Measurements from ENCODE around the gene TMSB10. TPM values are rescaled to one million over a fixed set of nuclear protein-coding genes. Genes with fewer than 3 reads are reported as not detected.

Gene TMSB10
- total and polyA plus RNA-seq, 2 donors (not counting 1 experiment from before 2014, with no cell fraction given) = 885 to 5,410 TPM

- Histone ChIP-seq H3K36me3 (replicated peaks in 1 of 2; ENCODE audit: control extremely low read depth in 1 of 2, control insufficient read depth in 1 of 2, extremely low read depth in 1 of 2, insufficient read depth in 2 of 2, low read length in 1 of 2) (no peaks in the 10 kb centered on the region), H4K20me1 (ENCODE audit: control insufficient read depth, insufficient read depth, low read length, poor library complexity, severe bottlenecking) (no peaks in the 10 kb centered on the region), H3K4me3 (ENCODE audit: control extremely low read depth in 1 of 5, extremely low read depth in 1 of 5, insufficient read depth in 1 of 5, low read depth in 2 of 5, low read length in 4 of 5) (no peak overlapping the region), H3K9ac (ENCODE audit: low read length) (no peak overlapping the region), H3K4me2 (replicated peaks; ENCODE audit: low read depth, low read length, poor library complexity, severe bottlenecking) (no peak overlapping the region), H3K27me3 (replicated peaks in 1 of 4; ENCODE audit: control extremely low read depth in 1 of 4, control insufficient read depth in 3 of 4, insufficient read depth in 4 of 4, low read length in 3 of 4) (no peaks in the 10 kb centered on the region), H3K9me3 (ENCODE audit: control extremely low read depth in 1 of 3, control insufficient read depth in 2 of 3, insufficient read depth in 1 of 3, low read length in 2 of 3) (peaks cover 0 to 18% (median 10%) of the 10 kb centered on the region in 3 donors), H2AFZ (ENCODE audit: insufficient read depth, low read depth, low read length, poor library complexity, severe bottlenecking) (no peak overlapping the region), H3K79me2 (ENCODE audit: control insufficient read depth, insufficient read depth, low read length) (peaks cover 39% of the 10 kb centered on the region), H3K27ac (ENCODE audit: low read length in 2 of 2) (no peak overlapping the region), H3K4me1 (ENCODE audit: control insufficient read depth in 2 of 2, insufficient read depth in 2 of 2, low read length in 2 of 2) (peaks cover 11 to 13% of the 10 kb centered on the region in 2 donors)
- Mint-ChIP-seq H3K4me3 (no peak overlapping the region), H3K9me3 (ENCODE audit: insufficient read depth) (no peaks in the 10 kb centered on the region), H3K27me3 (no peaks in the 10 kb centered on the region), H3K4me1 (peaks cover 24% of the 10 kb centered on the region), H3K27ac (no peak overlapping the region)
- DNase-seq (no peak), ATAC-seq (ENCODE audit: low read depth) (no peak)
- CTCF ChIA-PET = interaction anchor here (1.2 to 3.4 kb wide), 2 partner anchors 9 to 70 kb away, joined by 3 to 12 read pairs; no protein-coding TSS in a partner anchor
- intact Hi-C loops (cut with micrococcal nuclease) = loop anchor here (5.0 kb wide), 1 partner anchor 73 kb away; no protein-coding TSS in a partner anchor
- no peak for TF ChIP-seq CTCF (IDR thresholded peaks at IDR 0.05)
- TF ChIP-seq EZH2 (IDR thresholded peaks at IDR 0.05; ENCODE audit: borderline replicate concordance, insufficient read depth, low read depth, low read length, poor library complexity, severe bottlenecking) = no peak
- POLR2A ChIA-PET = no interaction called here
- whole genome bisulfite sequencing (ENCODE audit: insufficient coverage) = no CpG with 5 or more reads among the region's 11 CpGs
Measured at GRCh38 chr2:84855731-84856130, 49.7 kb upstream of the TMSB10 start.

GRCh38 chr2:84856787-84857186 lies 48.7 kb upstream of the TMSB10 start:
- no peak overlapping the region for H3K4me3 ChIP-seq (ENCODE audit: control extremely low read depth in 1 of 5, extremely low read depth in 1 of 5, insufficient read depth in 1 of 5, low read depth in 2 of 5, low read length in 4 of 5)
- no peak overlapping the region for H3K4me3 Mint-ChIP-seq
- no peak overlapping the region for H3K9ac ChIP-seq (ENCODE audit: low read length)
- ChIA-PET POLR2A (no interaction called here), CTCF (interaction anchor here (0.6 to 3.4 kb wide), 3 partner anchors 8 to 80 kb away, joined by 3 to 12 read pairs (median 3); no protein-coding TSS in a partner anchor)
- no peaks in the 10 kb centered on the region for H3K36me3 ChIP-seq (replicated peaks in 1 of 2; ENCODE audit: control extremely low read depth in 1 of 2, control insufficient read depth in 1 of 2, extremely low read depth in 1 of 2, insufficient read depth in 2 of 2, low read length in 1 of 2)
- H3K27ac ChIP-seq (ENCODE audit: low read length in 2 of 2) = no peak overlapping the region
- peaks cover 0 to 17% (median 10%) of the 10 kb centered on the region in 3 donors for H3K9me3 ChIP-seq (ENCODE audit: control extremely low read depth in 1 of 3, control insufficient read depth in 2 of 3, insufficient read depth in 1 of 3, low read length in 2 of 3)
- intact Hi-C loops (cut with micrococcal nuclease) = loop anchor here (5.0 kb wide), 1 partner anchor 74 kb away; no protein-coding TSS in a partner anchor
- H3K27me3 Mint-ChIP-seq = no peaks in the 10 kb centered on the region
- DNase-seq = peak; percentile 66
- no peak overlapping the region for H3K27ac Mint-ChIP-seq
- no peaks in the 10 kb centered on the region for H3K27me3 ChIP-seq (replicated peaks in 1 of 4; ENCODE audit: control extremely low read depth in 1 of 4, control insufficient read depth in 3 of 4, insufficient read depth in 4 of 4, low read length in 3 of 4)
- no peaks in the 10 kb centered on the region for H3K9me3 Mint-ChIP-seq (ENCODE audit: insufficient read depth)
- no peak overlapping the region for H2AFZ ChIP-seq (ENCODE audit: insufficient read depth, low read depth, low read length, poor library complexity, severe bottlenecking)
- ATAC-seq (ENCODE audit: low read depth) = peak; percentile 88
- peak overlapping the region; percentile 7 for H3K4me2 ChIP-seq (replicated peaks; ENCODE audit: low read depth, low read length, poor library complexity, severe bottlenecking)
- peaks cover 24% of the 10 kb centered on the region for H3K4me1 Mint-ChIP-seq
- no peak for TF ChIP-seq CTCF (IDR thresholded peaks at IDR 0.05)
- TF ChIP-seq EZH2 (IDR thresholded peaks at IDR 0.05; ENCODE audit: borderline replicate concordance, insufficient read depth, low read depth, low read length, poor library complexity, severe bottlenecking) = no peak
- H4K20me1 ChIP-seq (ENCODE audit: control insufficient read depth, insufficient read depth, low read length, poor library complexity, severe bottlenecking) = no peaks in the 10 kb centered on the region
- WGBS (ENCODE audit: insufficient coverage) = 46% methylated on average over 4 of the region's 6 CpGs
- peaks cover 42% of the 10 kb centered on the region for H3K79me2 ChIP-seq (ENCODE audit: control insufficient read depth, insufficient read depth, low read length)
- H3K4me1 ChIP-seq (ENCODE audit: control insufficient read depth in 2 of 2, insufficient read depth in 2 of 2, low read length in 2 of 2) = peaks cover 11 to 13% of the 10 kb centered on the region in 2 donors

All from B cell (primary cell).